H9 (cell line): ENCODE results near the gene DOCK10. TPM values are rescaled to one million over a fixed set of nuclear protein-coding genes. Genes with fewer than 3 reads are reported as not detected.

Experiments
- DNase-seq: peaks from one replicate; pipeline ENCODE4 v3.0.0-alpha.2; 2017
- H2AFZ ChIP-seq: one replicate; pipeline ENCODE4 v1.6.1; 2013; ENCODE audit warnings: mild to moderate bottlenecking, low read length, control low read depth, moderate library complexity
- H2AK5ac ChIP-seq: 2 replicates; pipeline ENCODE4 v1.6.1; 2013; ENCODE audit warnings: low read length, control low read depth, mixed read lengths; ENCODE audit not compliant: insufficient read length
- H2BK120ac ChIP-seq: one replicate; pipeline ENCODE4 v1.6.1; 2013; ENCODE audit warnings: low read depth, mild to moderate bottlenecking, low read length, control low read depth, inconsistent platforms; ENCODE audit not compliant: poor library complexity, severe bottlenecking
- H2BK12ac ChIP-seq: 2 replicates; pipeline ENCODE4 v1.6.1; 2013; ENCODE audit warnings: low read length, control low read depth, mixed read lengths, low read depth; ENCODE audit not compliant: insufficient read length
- H2BK15ac ChIP-seq: 2 replicates; pipeline ENCODE4 v1.6.1; 2013; ENCODE audit warnings: low read depth, low read length, control low read depth
- H2BK20ac ChIP-seq: one replicate; pipeline ENCODE4 v1.6.1; 2013; ENCODE audit warnings: low read depth, mild to moderate bottlenecking, low read length, control low read depth, inconsistent platforms; ENCODE audit not compliant: poor library complexity, severe bottlenecking
- H2BK5ac ChIP-seq: 2 replicates; pipeline ENCODE4 v1.6.1; 2013; ENCODE audit warnings: low read length, control low read depth, mixed read lengths; ENCODE audit not compliant: insufficient read length
- H3K14ac ChIP-seq: 2 replicates; pipeline ENCODE4 v1.6.1; 2013; ENCODE audit warnings: low read length, control low read depth; ENCODE audit not compliant: insufficient read depth
- H3K18ac ChIP-seq: 2 replicates; pipeline ENCODE4 v1.6.1; 2013; ENCODE audit warnings: low read depth, mild to moderate bottlenecking, mixed read lengths, low read length, control low read depth; ENCODE audit not compliant: insufficient read length
- H3K23ac ChIP-seq: 2 replicates; pipeline ENCODE4 v1.6.1; 2013; ENCODE audit warnings: low read length, control low read depth, mixed read lengths, low read depth; ENCODE audit not compliant: insufficient read length
- H3K23me2 ChIP-seq: 2 replicates; pipeline ENCODE4 v1.6.1; 2013; ENCODE audit warnings: low read depth, mild to moderate bottlenecking, mixed read lengths, low read length, control low read depth; ENCODE audit not compliant: insufficient read length, poor library complexity, severe bottlenecking
- H3K27ac ChIP-seq: 2 replicates; pipeline ENCODE4 v1.5.1; 2013; ENCODE audit warnings: low read length, control low read depth, mixed read lengths, low read depth; ENCODE audit not compliant: insufficient read length
- H3K27me3 ChIP-seq: 2 replicates; pipeline ENCODE4 v1.6.1; 2013; ENCODE audit warnings: low read length, control low read depth, inconsistent platforms; ENCODE audit not compliant: insufficient read depth
- H3K4ac ChIP-seq: 2 replicates; pipeline ENCODE4 v1.6.1; 2013; ENCODE audit warnings: low read depth, mild to moderate bottlenecking, control low read depth, inconsistent platforms, low read length, moderate library complexity
- H3K4me1 ChIP-seq: 2 replicates; pipeline ENCODE4 v1.6.1; 2013; ENCODE audit warnings: low read length, control low read depth, inconsistent platforms; ENCODE audit not compliant: insufficient read depth
- H3K4me2 ChIP-seq: 2 replicates; pipeline ENCODE4 v1.6.1; 2013; ENCODE audit warnings: low read length, control low read depth, mixed read lengths; ENCODE audit not compliant: insufficient read length, insufficient read depth
- H3K56ac ChIP-seq: 2 replicates; pipeline ENCODE4 v1.6.1; 2013; ENCODE audit warnings: low read depth, mild to moderate bottlenecking, mixed read lengths, low read length, control low read depth; ENCODE audit not compliant: insufficient read length
- H3K79me1 ChIP-seq: 2 replicates; pipeline ENCODE4 v1.6.1; 2013; ENCODE audit warnings: low read depth, mild to moderate bottlenecking, moderate library complexity, low read length, control low read depth, inconsistent platforms; ENCODE audit not compliant: insufficient read depth, poor library complexity, severe bottlenecking
- H3K79me2 ChIP-seq: 2 replicates; pipeline ENCODE4 v1.6.1; 2013; ENCODE audit warnings: low read length, control low read depth, inconsistent platforms; ENCODE audit not compliant: insufficient read depth
- H3K9ac ChIP-seq: 2 replicates; pipeline ENCODE4 v1.6.1; 2013; ENCODE audit warnings: low read length, control low read depth, mixed read lengths; ENCODE audit not compliant: insufficient read length; ENCODE audit errors: extremely low read depth
- H3K9me3 ChIP-seq: one replicate; pipeline ENCODE4 v1.6.1; 2013; ENCODE audit warnings: low read depth, low read length, inconsistent platforms; ENCODE audit not compliant: control insufficient read depth
- H3T11ph ChIP-seq: one replicate; pipeline ENCODE4 v1.6.1; 2013; ENCODE audit warnings: mild to moderate bottlenecking, low read length, control low read depth, inconsistent platforms
- H4K20me1 ChIP-seq: one replicate; pipeline ENCODE4 v1.6.1; 2013; ENCODE audit not compliant: control insufficient read depth, insufficient read length, insufficient read depth
- H4K5ac ChIP-seq: 2 replicates; pipeline ENCODE4 v1.6.1; 2013; ENCODE audit warnings: low read depth, mild to moderate bottlenecking, mixed read lengths, low read length, control low read depth; ENCODE audit not compliant: insufficient read length
- H4K8ac ChIP-seq: replicated peaks from 2 replicates; pipeline ENCODE4 v1.6.1; 2013; ENCODE audit warnings: low read length, control low read depth, mixed read lengths, low read depth; ENCODE audit not compliant: insufficient read length
- H4K91ac ChIP-seq: 2 replicates; pipeline ENCODE4 v1.6.1; 2013; ENCODE audit warnings: low read depth, mild to moderate bottlenecking, moderate library complexity, mixed read lengths, low read length, control low read depth; ENCODE audit not compliant: insufficient read length
- H3K27ac Mint-ChIP-seq, 3 experiments: 2 replicates in 2 of 3; 3 replicates in 1 of 3; pipeline ENCODE4 v1.8.0; 2020 to 2021; ENCODE audit warnings: mixed read lengths in 3 of 3, mild to moderate bottlenecking in 1 of 3, moderate library complexity in 1 of 3
- H3K27me3 Mint-ChIP-seq: 2 replicates; pipeline ENCODE4 v1.8.0; 2021; ENCODE audit warnings: low read depth, mild to moderate bottlenecking, moderate library complexity, mixed read lengths
- H3K36me3 Mint-ChIP-seq, 3 experiments: 2 replicates in 2 of 3; 3 replicates in 1 of 3; pipeline ENCODE4 v1.8.0; 2020 to 2021; ENCODE audit warnings: low read depth in 3 of 3, mixed read lengths in 3 of 3; ENCODE audit not compliant: insufficient read depth in 1 of 3
- H3K4me1 Mint-ChIP-seq, 2 experiments: 2 replicates each; pipeline ENCODE4 v1.8.0; 2020; ENCODE audit warnings: mixed read lengths in 2 of 2
- H3K4me3 Mint-ChIP-seq, 2 experiments: 2 replicates in 1 of 2; 3 replicates in 1 of 2; pipeline ENCODE4 v1.8.0; 2020 to 2021; ENCODE audit warnings: mild to moderate bottlenecking in 2 of 2, mixed read lengths in 2 of 2, moderate library complexity in 1 of 2
- H3K9me3 Mint-ChIP-seq, 2 experiments: 2 replicates in 1 of 2; 3 replicates in 1 of 2; pipeline ENCODE4 v1.8.0; 2020; ENCODE audit warnings: mild to moderate bottlenecking in 2 of 2, mixed read lengths in 2 of 2, moderate library complexity in 1 of 2
- CTCF ChIP-seq: fragments of 200-600 bp; sonication (generic); conservative IDR thresholded peaks from 3 replicates; pipeline ENCODE4 v1.8.0; 2021; ENCODE audit warnings: antibody characterized with exemption, mild to moderate bottlenecking
- WGBS: extraction: QIAGEN DNeasy Blood & Tissue Kit; methylation state at CpG from one replicate; pipeline ENCODE4 v1.1.7; 2013; ENCODE audit warnings: missing lambda C conversion rate, low lambda C conversion rate, mixed read lengths; ENCODE audit not compliant: insufficient read length; ENCODE audit errors: extremely low coverage; 5-methylcytosine and 5-hydroxymethylcytosine counted together
- total RNA-seq: library from RNA; stranded (reverse); gene quantifications from 2 replicates; pipeline ENCODE4 v1.2.1, GENCODE V29; 2021

DOCK10 gene
- total RNA-seq, 1 experiment from 2014 or later: 0.79 TPM

DNA sequence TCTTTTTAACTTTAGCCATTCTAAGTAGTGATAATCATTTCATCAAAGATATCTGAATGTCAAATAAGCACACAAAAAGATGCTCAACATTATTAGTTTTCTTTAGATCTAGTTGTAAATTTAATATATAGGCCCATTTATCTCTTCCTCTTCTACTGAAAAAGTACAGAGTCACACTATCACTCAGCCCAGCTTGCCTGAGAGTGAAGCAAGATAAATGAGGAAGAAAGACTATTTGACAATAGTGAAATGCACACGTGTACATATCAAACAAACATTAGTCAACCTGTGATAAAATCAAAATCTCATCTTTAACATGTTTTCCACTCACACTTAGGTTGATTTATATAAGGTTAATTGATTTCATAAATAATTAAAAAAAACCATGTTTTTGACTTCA, 242.6 kb downstream of the DOCK10 start:
- Histone ChIP-seq H2AFZ (no peak overlapping the region), H3K4me1 (no peaks in the 10 kb centered on the region), H2BK12ac (no peak overlapping the region), H2BK20ac (no peak overlapping the region), H4K91ac (no peak overlapping the region), H4K8ac (no peak overlapping the region), H4K20me1 (no peaks in the 10 kb centered on the region), H2BK120ac (no peak overlapping the region), H3K4me2 (no peak overlapping the region), H3K79me2 (no peaks in the 10 kb centered on the region), H2AK5ac (no peak overlapping the region), H3K9me3 (no peaks in the 10 kb centered on the region), H3K4ac (no peak overlapping the region), H3K56ac (no peak overlapping the region), H3T11ph (no peak overlapping the region), H3K27ac (no peak overlapping the region), H3K27me3 (no peaks in the 10 kb centered on the region), H2BK15ac (no peak overlapping the region), H3K14ac (no peak overlapping the region), H3K79me1 (no peaks in the 10 kb centered on the region), H3K18ac (no peak overlapping the region), H3K23ac (no peak overlapping the region), H3K9ac (no peak overlapping the region), H3K23me2 (no peaks in the 10 kb centered on the region), H2BK5ac (no peak overlapping the region), H4K5ac (no peak overlapping the region)
- Mint-ChIP-seq H3K27ac (no peak overlapping the region), H3K9me3 (no peaks in the 10 kb centered on the region), H3K36me3 (no peaks in the 10 kb centered on the region; a peak in 1 of 7 replicates), H3K4me1 (peaks cover 0 to 6% of the 10 kb centered on the region in 2 experiments; a peak in 1 of 4 replicates), H3K4me3 (no peak overlapping the region), H3K27me3 (no peaks in the 10 kb centered on the region)
- TF ChIP-seq CTCF: no peak
- no CpG with 5 or more reads among the region's 1 CpG for WGBS
- no peak for DNase-seq
